A549 (cell line): ENCODE results near the gene PLXNA3. TPM values are rescaled to one million over a fixed set of nuclear protein-coding genes. Genes with fewer than 3 reads are reported as not detected.

Experiments
- ATAC-seq, 2 experiments: fragments of 200-7000 bp in 1 of 2; fragments of >200 bp in 1 of 2; cut with Nextera tagmentation in 1 of 2; cut with Tn5 transposase in 1 of 2; 3 replicates each; pipeline versions ENCODE4 v1.8.0 to v1.9.1; 2018 to 2020; ENCODE audit warnings: mild to moderate bottlenecking in 1 of 2, moderate library complexity in 1 of 2
- CTCF ChIA-PET: fragments of 300-600 bp; sonication (Branson Sonifier 250); formaldehyde crosslinking; extraction: SDS; loops from one replicate; lab custom pipeline; 2021; ENCODE audit warnings: antibody characterized with exemption, inconsistent platforms; lab: Yijun Ruan, JAX
- POLR2A ChIA-PET: fragments of 350-600 bp; formaldehyde crosslinking; extraction: SDS; loops from one replicate; lab custom pipeline; 2021; ENCODE audit warnings: antibody characterized with exemption, inconsistent platforms; lab: Yijun Ruan, JAX
- DNase-seq, 2 experiments: peaks; one replicate each; pipeline versions ENCODE4 v3.0.0 to v3.0.0-alpha.2; 2011 to 2016; ENCODE audit warnings: low read depth in 1 of 2, low spot score in 1 of 2
- FAIRE-seq: peaks from 2 replicates; lab custom pipeline; 2011; peaks lifted over from hg19 to GRCh38; lab: Jason Lieb, UNC
- H3K27ac ChIP-seq, 2 experiments: fragments of >200 bp; sonication (Bioruptor Twin); formaldehyde crosslinking; 3 replicates each; pipeline ENCODE4 v1.5.1; 2016 to 2017
- H3K4me1 ChIP-seq: fragments of >200 bp; sonication (Bioruptor Twin); formaldehyde crosslinking; 3 replicates; pipeline ENCODE4 v1.6.1; 2016
- H3K4me2 ChIP-seq: fragments of >200 bp; sonication (Bioruptor Twin); formaldehyde crosslinking; 3 replicates; pipeline ENCODE4 v1.6.1; 2016
- H3K4me3 ChIP-seq: fragments of >200 bp; sonication (Bioruptor Twin); formaldehyde crosslinking; 3 replicates; pipeline ENCODE4 v1.5.1; 2016
- H3K9me3 ChIP-seq: fragments of >200 bp; sonication (Bioruptor Twin); formaldehyde crosslinking; 3 replicates; pipeline ENCODE4 v1.6.1; 2016
- EHMT2 ChIP-seq: fragments of 200-600 bp; sonication (generic); IDR thresholded peaks from 2 replicates; pipeline ENCODE4 v1.6.1; 2016; ENCODE audit warnings: antibody characterized with exemption, low read depth, mild to moderate bottlenecking, moderate library complexity
- ESRRA ChIP-seq: fragments of 150-350 bp; IDR thresholded peaks from 2 replicates; pipeline ENCODE4 v1.6.1; 2014; ENCODE audit warnings: mild to moderate bottlenecking, low read length, borderline replicate concordance
- FOSL2 ChIP-seq, 2 experiments: fragments of 450-650 bp in 1 of 2; fragments of >200 bp in 1 of 2; sonication (Bioruptor Twin) in 1 of 2; formaldehyde crosslinking; IDR thresholded peaks; 2 replicates each; pipeline versions ENCODE4 v1.5.0 to v1.6.1; 2016 to 2020; ENCODE audit warnings: mild to moderate bottlenecking in 1 of 2, moderate library complexity in 1 of 2
- FOXS1 ChIP-seq: fragments of 250-450 bp; sonication (Bioruptor Pico); IDR thresholded peaks from 2 replicates; pipeline ENCODE4 v1.5.0; 2020; ENCODE audit warnings: mild to moderate bottlenecking, moderate library complexity
- HDAC2 ChIP-seq: fragments of 200-600 bp; sonication (generic); IDR thresholded peaks from 2 replicates; pipeline ENCODE4 v1.6.1; 2016
- HEYL ChIP-seq: fragments of 250-450 bp; sonication (Bioruptor Pico); IDR thresholded peaks from 2 replicates; pipeline ENCODE4 v1.8.0; 2021; ENCODE audit warnings: mild to moderate bottlenecking, moderate library complexity
- HOXA7 ChIP-seq: fragments of 250-450 bp; sonication (Bioruptor Pico); IDR thresholded peaks from 2 replicates; pipeline ENCODE4 v1.5.0; 2020; ENCODE audit warnings: mild to moderate bottlenecking, moderate library complexity
- KDM1A ChIP-seq: fragments of 200-600 bp; sonication (generic); IDR thresholded peaks from 2 replicates; pipeline ENCODE4 v1.6.1; 2016; ENCODE audit warnings: low read depth, mild to moderate bottlenecking
- MAFK ChIP-seq: fragments of 450-650 bp; IDR thresholded peaks from 2 replicates; pipeline ENCODE4 v1.6.1; 2014; ENCODE audit not compliant: partially characterized antibody
- MYC ChIP-seq: IDR thresholded peaks from 2 replicates; pipeline ENCODE4 v1.6.1; 2012; ENCODE audit warnings: mild to moderate bottlenecking, inconsistent platforms, low read length, improper control_type of control experiment, borderline replicate concordance
- NFE2L2 ChIP-seq: fragments of 150-350 bp; conservative IDR thresholded peaks from 2 replicates; pipeline ENCODE4 v1.6.1; 2014; ENCODE audit warnings: low read length
- POLR2AphosphoS2 ChIP-seq: conservative IDR thresholded peaks from 2 replicates; pipeline ENCODE4 v1.6.1; 2012; ENCODE audit warnings: low read length, improper control_type of control experiment, inconsistent platforms
- ZC3H11A ChIP-seq: fragments of 450-650 bp; IDR thresholded peaks from 2 replicates; pipeline ENCODE4 v1.6.1; 2014; ENCODE audit warnings: antibody characterized with exemption, mild to moderate bottlenecking
- ZNF302 ChIP-seq: fragments of 250-450 bp; sonication (Bioruptor Pico); IDR thresholded peaks from 2 replicates; pipeline ENCODE4 v1.9.0; 2021; ENCODE audit warnings: inconsistent platforms, mild to moderate bottlenecking, moderate library complexity
- ZSCAN20 ChIP-seq: fragments of 250-450 bp; sonication (Bioruptor Pico); IDR thresholded peaks from 2 replicates; pipeline ENCODE4 v1.8.0; 2022; ENCODE audit warnings: mild to moderate bottlenecking, moderate library complexity
- WGBS: methylation state at CpG from one replicate; pipeline ENCODE4 v1.1.6; 2017; ENCODE audit errors: missing lambda C conversion rate; 5-methylcytosine and 5-hydroxymethylcytosine counted together
- polyA plus RNA-seq, 4 experiments: library from polyadenylated mRNA; depleted of rRNA in 3 of 4; stranded (reverse); fragments of >200 nt; fragmentation: RNase III in 1 of 4; extraction: RNeasy Plus Mini Kit Qiagen cat#74134 plus additional on column Dnase treatment in 1 of 4; gene quantifications; 2 replicates in 3 of 4; 3 replicates in 1 of 4; pipeline ENCODE4 v1.2.3, GENCODE V29; 2011 to 2017
- TF ChIP-seq, protein P1 (sequence below): IDR thresholded peaks from 2 replicates; pipeline ENCODE4 v1.6.1; 2012; ENCODE audit warnings: low read depth, borderline replicate concordance
- TF ChIP-seq, protein P2 (sequence below): fragments of >200 bp; sonication (Bioruptor Twin); formaldehyde crosslinking; IDR thresholded peaks from 3 replicates; pipeline ENCODE4 v1.6.1; 2016
- TF ChIP-seq, protein P3 (sequence below): fragments of 250-450 bp; sonication (Bioruptor Pico); IDR thresholded peaks from 2 replicates; pipeline ENCODE4 v1.5.0; 2020; ENCODE audit warnings: low read depth, mild to moderate bottlenecking, moderate library complexity
- TF ChIP-seq, protein P4 (sequence below): fragments of 250-450 bp; sonication (Bioruptor Pico); IDR thresholded peaks from 2 replicates; pipeline ENCODE4 v1.5.0; 2021; ENCODE audit warnings: mild to moderate bottlenecking, moderate library complexity, borderline replicate concordance
- TF ChIP-seq, protein P5 (sequence below): IDR thresholded peaks from 2 replicates; pipeline ENCODE4 v1.6.1; 2012

Gene PLXNA3
- polyA plus RNA-seq, 2 of the 4 experiments (the other 2 are of a cell fraction), result 3.4 to 10.1 TPM

DNA sequence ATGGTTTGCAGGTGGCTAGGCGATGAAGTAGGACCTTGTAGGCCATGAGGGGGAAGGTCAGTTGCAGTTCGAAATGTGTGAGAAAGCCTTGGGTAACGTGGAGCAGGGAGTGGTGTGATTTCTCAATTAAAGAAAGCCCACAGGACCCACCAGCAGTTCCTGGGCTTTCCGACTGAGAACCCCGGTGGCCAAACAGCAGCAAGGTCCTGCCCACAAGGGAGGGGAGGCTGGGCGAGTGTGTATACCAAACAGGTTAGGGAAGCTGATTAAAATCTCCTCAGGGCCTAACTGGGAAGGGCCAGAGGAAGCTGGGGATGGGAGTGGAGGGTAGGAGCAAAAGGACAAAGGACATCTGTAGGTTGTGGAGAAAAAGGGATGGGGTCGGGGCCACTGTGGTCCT is 27.2 kb upstream of the PLXNA3 start:
- Histone ChIP-seq H3K9me3 (no peaks in the 10 kb centered on the region), H3K4me3 (no peak overlapping the region), H3K4me1 (peaks cover 11% of the 10 kb centered on the region; the same call in 2 of the 3 replicates), H3K4me2 (no peak overlapping the region), H3K27ac (no peak overlapping the region)
- CTCF ChIA-PET, result interaction anchor here (0.6 kb wide), 1 partner anchor 57 kb away, joined by 3 read pairs; the partner anchor contains the start of gene FLNA
- WGBS, result 84% methylated on average over 7 of the region's 7 CpGs
- no peak for TF ChIP-seq NFE2L2
- TF ChIP-seq, protein P1, sequence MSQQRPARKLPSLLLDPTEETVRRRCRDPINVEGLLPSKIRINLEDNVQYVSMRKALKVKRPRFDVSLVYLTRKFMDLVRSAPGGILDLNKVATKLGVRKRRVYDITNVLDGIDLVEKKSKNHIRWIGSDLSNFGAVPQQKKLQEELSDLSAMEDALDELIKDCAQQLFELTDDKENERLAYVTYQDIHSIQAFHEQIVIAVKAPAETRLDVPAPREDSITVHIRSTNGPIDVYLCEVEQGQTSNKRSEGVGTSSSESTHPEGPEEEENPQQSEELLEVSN, result no peak
- TF ChIP-seq FOXS1 (CRISPR knock-in tag), result no peak
- TF ChIP-seq ZC3H11A, result no peak
- no peak for TF ChIP-seq HDAC2
- no peak for TF ChIP-seq ZNF302 (CRISPR knock-in tag)
- TF ChIP-seq MAFK, result no peak
- no peak for TF ChIP-seq EHMT2
- no peak for TF ChIP-seq HEYL (CRISPR knock-in tag)
- TF ChIP-seq, protein P2, sequence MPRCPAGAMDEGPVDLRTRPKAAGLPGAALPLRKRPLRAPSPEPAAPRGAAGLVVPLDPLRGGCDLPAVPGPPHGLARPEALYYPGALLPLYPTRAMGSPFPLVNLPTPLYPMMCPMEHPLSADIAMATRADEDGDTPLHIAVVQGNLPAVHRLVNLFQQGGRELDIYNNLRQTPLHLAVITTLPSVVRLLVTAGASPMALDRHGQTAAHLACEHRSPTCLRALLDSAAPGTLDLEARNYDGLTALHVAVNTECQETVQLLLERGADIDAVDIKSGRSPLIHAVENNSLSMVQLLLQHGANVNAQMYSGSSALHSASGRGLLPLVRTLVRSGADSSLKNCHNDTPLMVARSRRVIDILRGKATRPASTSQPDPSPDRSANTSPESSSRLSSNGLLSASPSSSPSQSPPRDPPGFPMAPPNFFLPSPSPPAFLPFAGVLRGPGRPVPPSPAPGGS, result no peak
- TF ChIP-seq, protein P3, sequence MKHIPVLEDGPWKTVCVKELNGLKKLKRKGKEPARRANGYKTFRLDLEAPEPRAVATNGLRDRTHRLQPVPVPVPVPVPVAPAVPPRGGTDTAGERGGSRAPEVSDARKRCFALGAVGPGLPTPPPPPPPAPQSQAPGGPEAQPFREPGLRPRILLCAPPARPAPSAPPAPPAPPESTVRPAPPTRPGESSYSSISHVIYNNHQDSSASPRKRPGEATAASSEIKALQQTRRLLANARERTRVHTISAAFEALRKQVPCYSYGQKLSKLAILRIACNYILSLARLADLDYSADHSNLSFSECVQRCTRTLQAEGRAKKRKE (CRISPR knock-in tag), result no peak
- no peak for TF ChIP-seq MYC
- TF ChIP-seq, protein P4, sequence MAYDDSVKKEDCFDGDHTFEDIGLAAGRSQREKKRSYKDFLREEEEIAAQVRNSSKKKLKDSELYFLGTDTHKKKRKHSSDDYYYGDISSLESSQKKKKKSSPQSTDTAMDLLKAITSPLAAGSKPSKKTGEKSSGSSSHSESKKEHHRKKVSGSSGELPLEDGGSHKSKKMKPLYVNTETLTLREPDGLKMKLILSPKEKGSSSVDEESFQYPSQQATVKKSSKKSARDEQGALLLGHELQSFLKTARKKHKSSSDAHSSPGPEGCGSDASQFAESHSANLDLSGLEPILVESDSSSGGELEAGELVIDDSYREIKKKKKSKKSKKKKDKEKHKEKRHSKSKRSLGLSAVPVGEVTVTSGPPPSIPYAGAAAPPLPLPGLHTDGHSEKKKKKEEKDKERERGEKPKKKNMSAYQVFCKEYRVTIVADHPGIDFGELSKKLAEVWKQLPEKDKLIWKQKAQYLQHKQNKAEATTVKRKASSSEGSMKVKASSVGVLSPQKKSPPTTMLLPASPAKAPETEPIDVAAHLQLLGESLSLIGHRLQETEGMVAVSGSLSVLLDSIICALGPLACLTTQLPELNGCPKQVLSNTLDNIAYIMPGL, result no peak
- TF ChIP-seq, protein P5, sequence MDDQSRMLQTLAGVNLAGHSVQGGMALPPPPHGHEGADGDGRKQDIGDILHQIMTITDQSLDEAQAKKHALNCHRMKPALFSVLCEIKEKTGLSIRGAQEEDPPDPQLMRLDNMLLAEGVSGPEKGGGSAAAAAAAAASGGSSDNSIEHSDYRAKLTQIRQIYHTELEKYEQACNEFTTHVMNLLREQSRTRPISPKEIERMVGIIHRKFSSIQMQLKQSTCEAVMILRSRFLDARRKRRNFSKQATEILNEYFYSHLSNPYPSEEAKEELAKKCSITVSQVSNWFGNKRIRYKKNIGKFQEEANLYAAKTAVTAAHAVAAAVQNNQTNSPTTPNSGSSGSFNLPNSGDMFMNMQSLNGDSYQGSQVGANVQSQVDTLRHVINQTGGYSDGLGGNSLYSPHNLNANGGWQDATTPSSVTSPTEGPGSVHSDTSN, result no peak
- no peak for TF ChIP-seq HOXA7 (CRISPR knock-in tag)
- TF ChIP-seq ZSCAN20 (CRISPR knock-in tag), result no peak
- DNase-seq (no peak), FAIRE-seq (no peak), ATAC-seq (no peak)
- POLR2A ChIA-PET, result no interaction called here

DNA sequence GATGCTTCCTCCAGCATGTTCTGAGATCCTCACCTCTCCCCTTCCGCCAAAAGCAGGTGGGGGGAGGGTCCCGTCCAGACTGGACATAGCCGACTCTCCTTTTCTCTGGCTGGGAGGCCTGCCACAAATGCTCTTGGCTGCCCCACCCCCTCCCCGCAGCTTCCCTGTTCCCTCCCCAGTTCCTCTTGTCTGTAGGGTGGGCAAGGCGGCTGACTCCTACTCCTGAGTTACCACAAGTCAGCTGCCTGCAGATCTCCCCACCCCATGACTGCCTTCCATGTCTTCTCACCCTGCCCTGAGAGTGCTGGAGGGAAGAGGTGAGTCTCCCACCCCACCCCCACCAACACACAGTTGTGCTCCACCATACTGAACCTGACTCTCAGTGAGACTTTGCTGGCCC is 26.7 kb upstream of the PLXNA3 start:
- TF ChIP-seq ESRRA, result no peak
- no peak for TF ChIP-seq FOSL2 (IDR thresholded peaks at IDR 0.05)
- no peak for TF ChIP-seq FOSL2 (CRISPR knock-in tag; IDR thresholded peaks at IDR 0.05)
- TF ChIP-seq ZNF302 (CRISPR knock-in tag), result no peak
- no peak for TF ChIP-seq KDM1A
- no peak for TF ChIP-seq POLR2AphosphoS2
- POLR2A ChIA-PET, result no interaction called here
- H3K9me3 ChIP-seq, result no peaks in the 10 kb centered on the region
- no peak overlapping the region for H3K4me2 ChIP-seq
- H3K4me1 ChIP-seq, result peaks cover 14% of the 10 kb centered on the region; the same call in 2 of the 3 replicates
- FAIRE-seq, result no peak
- no peak for ATAC-seq
- WGBS, result 72% methylated on average over 3 of the region's 5 CpGs
- H3K4me3 ChIP-seq, result no peak overlapping the region
- no peak overlapping the region for H3K27ac ChIP-seq
- CTCF ChIA-PET, result interaction anchor here (0.6 kb wide), 1 partner anchor 57 kb away, joined by 3 read pairs; the partner anchor contains the start of gene FLNA
- no peak for DNase-seq
